ENCODE data around the gene SPON1.

Gene SPON1

DNA sequence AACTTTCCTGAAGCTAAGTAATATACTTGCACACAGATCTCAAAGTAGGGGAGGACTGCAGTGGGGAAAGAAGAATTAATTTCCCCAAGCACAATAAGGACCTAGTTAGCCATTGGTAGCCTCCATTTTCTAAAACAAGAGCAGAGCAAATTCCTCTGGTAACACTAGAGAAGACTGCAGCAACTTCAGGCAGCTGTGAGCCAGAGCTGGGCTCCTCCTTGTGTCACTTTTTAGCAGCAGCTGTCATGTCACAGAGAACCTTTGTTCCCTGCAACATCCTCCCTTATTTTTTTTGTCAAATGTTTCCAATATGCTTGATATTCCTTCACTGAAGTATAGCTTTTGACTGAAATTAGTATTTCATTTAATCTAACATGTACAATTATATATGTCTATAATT, 342.1 kb downstream of the SPON1 start:
- TF ChIP-seq, protein P1, sequence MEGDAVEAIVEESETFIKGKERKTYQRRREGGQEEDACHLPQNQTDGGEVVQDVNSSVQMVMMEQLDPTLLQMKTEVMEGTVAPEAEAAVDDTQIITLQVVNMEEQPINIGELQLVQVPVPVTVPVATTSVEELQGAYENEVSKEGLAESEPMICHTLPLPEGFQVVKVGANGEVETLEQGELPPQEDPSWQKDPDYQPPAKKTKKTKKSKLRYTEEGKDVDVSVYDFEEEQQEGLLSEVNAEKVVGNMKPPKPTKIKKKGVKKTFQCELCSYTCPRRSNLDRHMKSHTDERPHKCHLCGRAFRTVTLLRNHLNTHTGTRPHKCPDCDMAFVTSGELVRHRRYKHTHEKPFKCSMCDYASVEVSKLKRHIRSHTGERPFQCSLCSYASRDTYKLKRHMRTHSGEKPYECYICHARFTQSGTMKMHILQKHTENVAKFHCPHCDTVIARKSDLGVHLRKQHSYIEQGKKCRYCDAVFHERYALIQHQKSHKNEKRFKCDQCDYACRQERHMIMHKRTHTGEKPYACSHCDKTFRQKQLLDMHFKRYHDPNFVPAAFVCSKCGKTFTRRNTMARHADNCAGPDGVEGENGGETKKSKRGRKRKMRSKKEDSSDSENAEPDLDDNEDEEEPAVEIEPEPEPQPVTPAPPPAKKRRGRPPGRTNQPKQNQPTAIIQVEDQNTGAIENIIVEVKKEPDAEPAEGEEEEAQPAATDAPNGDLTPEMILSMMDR (IDR thresholded peaks at IDR 0.05; ENCODE audit: extremely low read depth, missing control alignments) = no peak
- no peak for DNase-seq (ENCODE audit: low spot score)

DNA sequence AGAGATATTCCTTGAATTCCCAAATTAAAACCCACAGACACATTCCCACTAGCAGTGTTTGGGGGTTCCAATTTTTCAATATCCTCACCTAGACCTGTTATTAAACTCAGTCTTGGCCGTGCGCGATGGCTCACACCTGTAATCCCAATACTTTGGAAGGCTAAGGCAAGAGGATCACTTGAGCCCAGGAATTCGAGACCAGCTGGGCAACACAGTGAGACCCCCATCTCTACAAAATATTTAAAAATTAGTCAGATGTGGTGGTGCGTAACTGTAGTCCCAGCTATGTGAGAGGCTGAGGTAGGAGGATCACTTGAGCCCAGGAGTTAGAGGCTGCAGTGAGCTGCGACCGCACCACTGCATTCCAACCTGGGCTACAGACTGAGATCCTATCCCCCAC, 343.1 kb downstream of the SPON1 start:
- DNase-seq (ENCODE audit: low spot score) = no peak
- TF ChIP-seq, protein P1 (IDR thresholded peaks at IDR 0.05; ENCODE audit: extremely low read depth, missing control alignments) = no peak

DNA sequence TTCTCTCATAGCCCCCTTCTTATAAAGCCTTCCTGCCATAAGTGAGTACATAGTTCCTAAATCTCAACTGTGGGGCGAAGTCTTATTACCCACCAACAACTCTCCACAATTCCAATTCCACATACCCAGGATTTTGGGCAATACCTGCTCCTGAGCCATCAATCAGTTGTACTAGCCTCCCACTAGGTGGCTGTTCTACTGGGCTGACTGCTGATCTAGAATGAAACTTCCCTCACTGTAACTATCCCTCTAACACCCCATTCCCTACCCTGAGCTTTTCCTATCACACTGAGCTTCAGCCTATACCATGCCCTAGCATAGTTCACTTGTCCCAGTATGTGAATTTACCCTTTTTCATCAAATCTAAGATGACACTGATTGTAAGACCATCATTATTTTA, 344.0 kb downstream of the SPON1 start:
- no peak for DNase-seq (ENCODE audit: low spot score)

DNA sequence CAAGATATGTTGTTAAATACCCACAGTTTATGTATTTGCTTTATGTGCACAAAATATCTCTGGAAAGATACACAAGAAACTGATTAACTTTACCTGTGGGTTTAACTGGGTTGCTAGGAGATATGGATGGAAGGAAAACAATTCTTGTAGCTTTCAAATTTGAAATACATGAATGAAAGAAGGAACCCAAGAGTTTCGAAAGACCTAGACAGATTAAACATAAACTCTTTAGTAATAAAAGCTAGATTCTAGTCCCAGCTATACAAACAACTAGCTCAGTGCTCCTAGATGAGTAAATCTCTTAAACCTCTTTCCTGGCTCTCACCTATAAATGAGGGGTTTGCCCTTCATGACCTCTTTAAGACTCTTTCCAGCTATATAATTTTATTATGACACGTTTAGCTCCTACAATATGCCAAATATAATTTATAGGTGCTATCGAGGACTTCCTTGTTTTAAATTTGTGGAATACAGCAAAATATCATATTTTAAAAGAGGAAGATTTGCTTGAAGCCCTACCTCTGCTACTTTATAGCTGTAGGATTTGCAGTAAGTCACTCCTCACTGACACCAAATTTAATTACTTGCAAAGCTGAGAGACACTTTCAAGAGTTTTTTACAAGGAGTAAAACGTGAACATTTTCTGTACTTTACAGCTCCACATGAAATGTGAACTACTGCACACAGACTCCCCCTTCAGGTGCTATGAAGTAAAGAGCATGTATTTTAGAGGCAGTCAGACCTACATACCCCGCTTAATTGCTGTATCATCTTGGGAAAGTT, 345.8 kb downstream of the SPON1 start:
- peak; percentile 20 for DNase-seq (ENCODE audit: low spot score)
- TF ChIP-seq, protein P1 (IDR thresholded peaks at IDR 0.05; ENCODE audit: extremely low read depth, missing control alignments) = peak; percentile 54

More for the DNA sequence above, 344.0 kb downstream of the SPON1 start:
- TF ChIP-seq, protein P1 (IDR thresholded peaks at IDR 0.05; ENCODE audit: extremely low read depth, missing control alignments) = no peak

DNA sequence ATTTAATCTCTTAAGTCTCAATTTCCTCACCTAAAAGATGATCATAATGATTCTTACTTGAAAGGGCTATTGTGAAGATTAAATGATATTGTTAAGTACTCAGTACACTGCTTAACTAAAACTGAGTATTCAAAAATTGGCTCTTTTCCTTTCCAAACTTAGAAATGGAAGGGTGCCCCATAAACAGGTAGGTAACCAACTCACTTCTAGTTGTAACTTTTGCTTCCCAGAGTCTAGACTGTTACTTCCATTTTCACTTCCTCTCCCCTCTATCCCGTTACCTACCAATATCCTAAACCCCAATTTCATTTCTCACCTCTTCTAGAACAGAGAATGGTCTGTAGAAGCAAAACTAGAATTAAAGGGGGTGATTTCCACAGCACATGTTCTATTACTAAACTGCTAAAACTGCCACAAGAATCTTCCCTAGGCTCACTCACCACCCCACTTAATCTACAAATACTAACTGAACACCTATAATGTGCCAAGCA, 346.4 kb downstream of the SPON1 start:
- DNase-seq (ENCODE audit: low spot score) = no peak
- TF ChIP-seq, protein P1 (IDR thresholded peaks at IDR 0.05; ENCODE audit: extremely low read depth, missing control alignments) = no peak

DNA sequence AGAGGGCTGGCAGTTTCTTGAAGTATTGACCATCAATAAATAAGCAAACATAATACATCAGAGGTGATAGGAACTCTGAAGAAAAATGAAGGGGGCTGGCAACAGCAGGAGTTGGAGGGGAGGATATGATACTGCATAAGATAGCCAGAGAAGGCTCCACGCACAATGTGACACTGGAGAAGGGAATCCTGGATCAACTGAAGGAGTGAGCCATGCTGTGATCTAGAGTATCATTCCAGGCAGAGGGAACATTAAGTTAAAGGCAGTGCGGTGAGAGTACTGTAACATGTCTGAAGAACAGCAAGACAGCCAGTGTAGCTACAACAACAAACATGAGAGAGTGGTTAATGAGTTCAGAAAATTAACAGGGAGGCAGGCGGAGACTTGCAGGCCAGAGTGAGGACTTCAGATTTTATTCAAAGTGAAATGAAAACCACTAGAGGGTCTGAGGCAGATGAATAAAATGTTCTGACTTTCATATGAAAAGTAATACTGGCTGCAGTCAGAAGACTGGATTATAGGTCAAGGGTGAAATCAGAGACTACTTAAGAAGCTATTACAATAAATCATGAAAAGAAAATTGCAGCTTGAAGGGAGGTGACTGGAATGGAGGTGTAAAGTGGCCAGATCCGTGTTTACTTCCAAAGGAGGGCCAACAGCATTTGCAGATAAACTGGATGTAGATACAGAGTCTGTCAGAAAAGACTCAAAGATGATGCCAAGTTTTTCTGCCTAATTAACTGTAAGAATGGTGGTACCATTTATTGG, 347.1 kb downstream of the SPON1 start:
- DNase-seq (ENCODE audit: low spot score) = no peak
- TF ChIP-seq, protein P1 (IDR thresholded peaks at IDR 0.05; ENCODE audit: extremely low read depth, missing control alignments) = no peak

DNA sequence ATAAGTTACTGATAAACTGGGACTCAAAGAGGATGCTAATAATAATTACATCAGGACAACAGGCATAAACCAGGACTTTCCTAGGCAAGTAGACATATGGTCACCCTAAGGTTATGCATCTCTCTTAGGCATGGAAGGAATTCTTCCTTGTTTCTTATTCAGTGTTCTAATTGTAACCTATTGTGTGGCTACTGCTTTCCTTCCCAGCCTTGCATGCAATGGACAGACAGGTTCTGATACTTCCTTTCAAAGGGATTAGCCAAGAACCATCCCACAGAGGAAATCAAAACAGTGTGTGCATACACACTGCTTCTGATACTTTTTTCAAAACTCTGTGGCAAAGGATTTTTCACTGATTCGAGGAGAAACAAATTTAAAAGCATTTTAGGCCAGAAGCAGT, 348.2 kb downstream of the SPON1 start:
- TF ChIP-seq, protein P1 (IDR thresholded peaks at IDR 0.05; ENCODE audit: extremely low read depth, missing control alignments) = no peak
- no peak for DNase-seq (ENCODE audit: low spot score)

Measured in GM20000 (cell line).